NB4 (cell line): ENCODE results near the gene PSD4.

Experiments used
- DNase-seq: peaks from one replicate; pipeline ENCODE4 v3.0.0; 2010; ENCODE audit warnings: low read depth
- H3K4me3 ChIP-seq: one replicate; pipeline ENCODE4 v1.5.1; 2011; ENCODE audit warnings: mild to moderate bottlenecking, low read depth, low read length, moderate library complexity
- MYC ChIP-seq: IDR thresholded peaks from 2 replicates; pipeline ENCODE4 v1.6.1; 2011; ENCODE audit warnings: low read depth, low read length
- POLR2A ChIP-seq: IDR thresholded peaks from 2 replicates; pipeline ENCODE4 v1.6.1; 2011; ENCODE audit warnings: mild to moderate bottlenecking; ENCODE audit not compliant: insufficient read length; ENCODE audit errors: extremely low read depth
- TF ChIP-seq, protein P1 (sequence below): IDR thresholded peaks from one replicate; pipeline ENCODE4 v1.5.1; 2012; ENCODE audit warnings: low read depth, low read length
- TF ChIP-seq, protein P2 (sequence below): IDR thresholded peaks from 2 replicates; pipeline ENCODE4 v1.6.1; 2011; ENCODE audit warnings: low read depth, low read length

The PSD4 gene

DNA sequence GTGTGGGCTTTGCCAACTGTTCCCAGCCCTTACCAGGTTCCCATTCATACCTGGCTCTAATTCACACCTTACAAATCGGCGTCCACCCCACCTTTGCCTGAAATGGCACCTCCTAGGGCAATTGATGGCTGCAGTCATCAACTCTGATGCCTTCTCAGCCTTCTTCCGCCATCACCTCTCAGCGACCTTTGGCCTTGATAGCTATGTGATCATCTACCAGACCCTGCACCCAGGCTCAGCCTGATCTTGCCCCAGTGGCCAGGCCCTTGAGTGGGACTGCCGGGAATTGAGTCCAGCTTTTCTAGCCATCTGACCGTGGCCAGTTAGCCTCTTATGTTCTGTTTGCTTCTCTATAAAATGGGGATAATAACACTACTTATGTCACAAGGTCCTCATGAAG is 32.5 kb downstream of the PSD4 start:
- no peak overlapping the region for H3K4me3 ChIP-seq
- TF ChIP-seq POLR2A (no peak), MYC (no peak)
- TF ChIP-seq, protein P1, sequence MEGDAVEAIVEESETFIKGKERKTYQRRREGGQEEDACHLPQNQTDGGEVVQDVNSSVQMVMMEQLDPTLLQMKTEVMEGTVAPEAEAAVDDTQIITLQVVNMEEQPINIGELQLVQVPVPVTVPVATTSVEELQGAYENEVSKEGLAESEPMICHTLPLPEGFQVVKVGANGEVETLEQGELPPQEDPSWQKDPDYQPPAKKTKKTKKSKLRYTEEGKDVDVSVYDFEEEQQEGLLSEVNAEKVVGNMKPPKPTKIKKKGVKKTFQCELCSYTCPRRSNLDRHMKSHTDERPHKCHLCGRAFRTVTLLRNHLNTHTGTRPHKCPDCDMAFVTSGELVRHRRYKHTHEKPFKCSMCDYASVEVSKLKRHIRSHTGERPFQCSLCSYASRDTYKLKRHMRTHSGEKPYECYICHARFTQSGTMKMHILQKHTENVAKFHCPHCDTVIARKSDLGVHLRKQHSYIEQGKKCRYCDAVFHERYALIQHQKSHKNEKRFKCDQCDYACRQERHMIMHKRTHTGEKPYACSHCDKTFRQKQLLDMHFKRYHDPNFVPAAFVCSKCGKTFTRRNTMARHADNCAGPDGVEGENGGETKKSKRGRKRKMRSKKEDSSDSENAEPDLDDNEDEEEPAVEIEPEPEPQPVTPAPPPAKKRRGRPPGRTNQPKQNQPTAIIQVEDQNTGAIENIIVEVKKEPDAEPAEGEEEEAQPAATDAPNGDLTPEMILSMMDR, result no peak
- TF ChIP-seq, protein P2, sequence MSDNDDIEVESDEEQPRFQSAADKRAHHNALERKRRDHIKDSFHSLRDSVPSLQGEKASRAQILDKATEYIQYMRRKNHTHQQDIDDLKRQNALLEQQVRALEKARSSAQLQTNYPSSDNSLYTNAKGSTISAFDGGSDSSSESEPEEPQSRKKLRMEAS, result no peak
- no peak for DNase-seq

DNA sequence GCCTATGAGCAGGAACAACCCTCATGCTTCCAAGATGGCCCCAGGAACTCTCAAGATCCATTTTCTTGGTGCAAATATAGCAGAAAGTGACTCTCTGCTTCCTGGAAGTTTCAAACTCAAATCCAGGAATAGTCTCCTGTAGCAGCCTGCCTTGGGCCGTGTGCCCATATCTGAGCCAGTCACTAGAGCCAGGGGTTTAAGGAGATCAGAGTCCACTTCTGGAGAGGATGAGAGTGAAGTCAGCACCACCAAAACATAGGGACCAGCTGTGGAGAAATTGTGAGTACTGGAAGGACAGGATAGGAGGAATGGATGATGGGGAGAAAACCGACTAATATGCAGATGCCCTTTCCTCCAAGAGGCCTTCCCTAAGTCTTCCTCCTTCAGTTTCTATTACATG is 33.2 kb downstream of the PSD4 start:
- no peak for DNase-seq
- no peak overlapping the region for H3K4me3 ChIP-seq
- TF ChIP-seq, protein P2, result no peak
- no peak for TF ChIP-seq POLR2A
- TF ChIP-seq MYC, result no peak
- TF ChIP-seq, protein P1, result no peak

DNA sequence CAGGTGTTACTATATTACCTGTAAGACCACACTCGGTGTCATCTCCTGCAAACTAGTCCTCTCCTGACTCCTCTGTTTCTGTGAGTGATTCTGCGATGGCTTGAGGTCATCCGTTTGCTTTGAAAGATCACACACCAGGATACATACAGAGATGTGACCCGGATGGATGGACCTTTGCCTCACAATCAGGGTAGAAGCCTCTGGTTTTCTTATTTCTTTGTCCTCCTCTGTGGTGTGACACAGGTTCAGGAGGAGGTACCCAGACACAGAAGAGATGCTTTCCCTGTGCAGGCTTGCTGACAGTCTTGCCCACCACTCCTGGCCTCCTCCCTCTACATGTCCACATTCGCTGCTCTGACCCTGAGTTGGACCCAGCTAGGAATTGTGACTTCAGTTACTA is 34.6 kb downstream of the PSD4 start:
- H3K4me3 ChIP-seq, result no peak overlapping the region
- no peak for DNase-seq
- TF ChIP-seq MYC, result no peak
- TF ChIP-seq, protein P1, result no peak
- TF ChIP-seq, protein P2, result no peak
- TF ChIP-seq POLR2A, result no peak

DNA sequence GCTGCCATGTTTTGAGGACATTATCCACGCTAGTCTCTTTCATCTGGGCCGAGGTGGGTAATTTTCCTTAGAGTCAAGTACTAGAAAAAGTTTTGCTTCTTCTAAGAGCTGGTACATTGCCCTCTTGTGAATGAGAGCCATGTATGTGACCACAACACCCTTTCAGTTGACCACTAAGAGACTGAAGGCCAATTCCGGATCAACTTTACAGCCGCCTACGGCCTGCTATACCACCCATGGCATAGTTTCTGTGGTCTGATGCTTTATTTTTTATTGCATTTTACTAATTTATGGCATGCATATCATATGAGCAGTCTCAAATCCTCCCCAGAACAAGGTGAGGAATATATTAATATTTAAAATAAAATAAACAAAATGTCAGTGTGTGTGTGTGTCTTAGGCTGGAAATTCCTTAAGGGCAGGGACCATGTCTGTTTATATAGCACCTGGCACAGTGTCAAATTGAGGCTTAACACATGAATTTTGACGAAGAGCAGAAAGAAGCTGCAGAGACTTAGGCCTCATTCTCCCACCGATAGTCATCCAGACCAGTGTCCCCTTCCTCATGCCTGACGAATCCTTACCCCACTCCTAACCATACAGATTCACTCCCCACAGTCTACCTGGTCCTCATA is 35.4 kb downstream of the PSD4 start:
- H3K4me3 ChIP-seq, result no peak overlapping the region
- DNase-seq, result no peak
- no peak for TF ChIP-seq MYC
- TF ChIP-seq, protein P2, result no peak
- TF ChIP-seq, protein P1, result no peak

DNA sequence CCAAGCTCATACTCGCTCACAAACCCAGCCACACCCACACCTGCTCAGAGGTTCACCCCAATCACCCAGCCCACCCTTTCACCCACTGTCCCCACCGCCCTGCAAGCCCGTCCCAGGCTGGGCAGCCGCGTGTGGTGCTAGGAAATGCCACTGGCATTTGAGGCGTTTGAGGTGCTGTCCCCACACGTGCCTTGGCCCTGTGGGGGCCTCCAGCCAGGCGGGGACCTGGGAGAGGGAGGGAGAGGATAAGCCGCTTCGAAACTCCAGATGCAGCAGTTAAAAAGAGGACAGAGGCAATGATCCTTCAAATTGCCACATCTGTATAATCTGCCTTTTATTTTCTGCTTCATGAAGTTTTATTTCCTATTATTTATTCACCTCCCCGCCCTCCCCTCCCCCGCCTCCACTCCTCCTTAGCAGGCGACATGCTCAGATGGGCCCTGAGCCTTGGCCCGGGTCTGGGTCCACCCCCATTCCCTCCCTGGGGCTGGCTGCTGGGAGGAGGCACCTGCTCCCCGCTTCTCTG is 35.9 kb downstream of the PSD4 start:
- DNase-seq, result no peak
- TF ChIP-seq, protein P1, result no peak
- TF ChIP-seq, protein P2, result no peak
- no peak for TF ChIP-seq POLR2A
- no peak for TF ChIP-seq MYC

More for the DNA sequence above, 35.9 kb downstream of the PSD4 start:
- no peak overlapping the region for H3K4me3 ChIP-seq
